ENCODE results near the gene ZNF581. TPM values are rescaled to one million over a fixed set of nuclear protein-coding genes. Genes with fewer than 3 reads are reported as not detected.

The ZNF581 gene
- total RNA-seq, 1 donor from 2014 or later = 24.7 TPM

DNA sequence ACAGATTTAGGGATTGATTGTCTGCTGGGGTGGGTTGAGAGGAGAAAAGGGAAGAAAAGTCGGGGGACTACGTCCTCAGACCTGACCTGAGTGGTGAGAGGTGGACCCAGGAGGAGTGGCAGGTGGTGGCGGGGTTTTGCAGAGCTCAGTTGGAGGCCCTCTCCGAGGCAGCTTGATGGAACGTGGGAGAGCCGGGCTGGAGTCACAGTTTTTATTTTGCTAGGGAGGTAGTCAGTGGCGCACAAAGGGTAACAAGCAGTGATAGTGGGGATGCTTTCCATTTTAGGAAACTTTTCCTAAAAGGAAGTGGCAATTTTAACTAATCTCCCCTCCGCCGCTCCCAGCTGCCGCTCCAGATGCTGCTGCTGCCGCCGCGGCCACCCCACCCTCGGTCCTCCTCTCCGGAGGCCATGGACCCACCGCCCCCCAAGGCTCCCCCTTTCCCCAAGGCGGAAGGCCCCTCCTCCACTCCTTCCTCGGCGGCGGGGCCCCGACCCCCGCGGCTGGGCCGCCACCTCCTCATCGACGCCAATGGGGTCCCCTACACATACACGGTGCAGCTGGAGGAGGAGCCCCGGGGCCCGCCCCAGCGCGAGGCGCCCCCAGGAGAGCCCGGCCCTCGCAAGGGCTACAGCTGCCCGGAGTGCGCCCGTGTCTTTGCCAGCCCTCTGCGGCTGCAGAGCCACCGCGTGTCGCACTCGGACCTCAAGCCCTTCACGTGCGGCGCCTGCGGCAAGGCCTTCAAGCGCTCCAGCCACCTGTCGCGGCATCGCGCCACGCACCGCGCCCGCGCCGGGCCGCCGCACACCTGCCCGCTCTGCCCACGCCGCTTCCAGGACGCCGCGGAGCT lies 1.1 kb upstream of the ZNF581 start:
- Mint-ChIP-seq H3K27ac (ENCODE audit: unreplicated experiment) (peak overlapping the region; percentile 97), H3K9me3 (ENCODE audit: low read depth) (no peaks in the 10 kb centered on the region), H3K27me3 (ENCODE audit: low read depth) (no peaks in the 10 kb centered on the region), H3K4me3 (ENCODE audit: unreplicated experiment) (peak overlapping the region; percentile 84), H3K4me1 (ENCODE audit: low read depth) (peaks cover 59% of the 10 kb centered on the region), H3K36me3 (ENCODE audit: low read depth) (peaks cover 9% of the 10 kb centered on the region)
- TF ChIP-seq, protein P1, sequence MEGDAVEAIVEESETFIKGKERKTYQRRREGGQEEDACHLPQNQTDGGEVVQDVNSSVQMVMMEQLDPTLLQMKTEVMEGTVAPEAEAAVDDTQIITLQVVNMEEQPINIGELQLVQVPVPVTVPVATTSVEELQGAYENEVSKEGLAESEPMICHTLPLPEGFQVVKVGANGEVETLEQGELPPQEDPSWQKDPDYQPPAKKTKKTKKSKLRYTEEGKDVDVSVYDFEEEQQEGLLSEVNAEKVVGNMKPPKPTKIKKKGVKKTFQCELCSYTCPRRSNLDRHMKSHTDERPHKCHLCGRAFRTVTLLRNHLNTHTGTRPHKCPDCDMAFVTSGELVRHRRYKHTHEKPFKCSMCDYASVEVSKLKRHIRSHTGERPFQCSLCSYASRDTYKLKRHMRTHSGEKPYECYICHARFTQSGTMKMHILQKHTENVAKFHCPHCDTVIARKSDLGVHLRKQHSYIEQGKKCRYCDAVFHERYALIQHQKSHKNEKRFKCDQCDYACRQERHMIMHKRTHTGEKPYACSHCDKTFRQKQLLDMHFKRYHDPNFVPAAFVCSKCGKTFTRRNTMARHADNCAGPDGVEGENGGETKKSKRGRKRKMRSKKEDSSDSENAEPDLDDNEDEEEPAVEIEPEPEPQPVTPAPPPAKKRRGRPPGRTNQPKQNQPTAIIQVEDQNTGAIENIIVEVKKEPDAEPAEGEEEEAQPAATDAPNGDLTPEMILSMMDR (IDR thresholded peaks at IDR 0.05) = no peak
- DNase-seq (ENCODE audit: low spot score) = no peak

DNA sequence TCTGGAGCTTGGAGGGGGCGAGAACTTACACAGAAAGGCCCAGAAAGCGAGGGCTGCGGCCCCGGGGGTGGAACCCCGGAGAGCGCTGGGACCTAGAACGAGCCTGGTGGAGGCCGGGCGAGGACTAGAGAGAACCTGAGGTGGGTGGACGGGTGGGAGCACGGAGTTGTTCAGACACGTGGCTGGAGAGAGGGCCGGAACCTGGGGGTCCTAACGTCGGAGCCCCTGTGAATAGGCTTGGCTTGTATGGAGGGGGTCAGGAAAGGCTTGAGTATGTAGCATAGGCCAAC lies 383 bp downstream of the ZNF581 start:
- H3K4me1 Mint-ChIP-seq (ENCODE audit: low read depth) = peaks cover 58% of the 10 kb centered on the region
- H3K9me3 Mint-ChIP-seq (ENCODE audit: low read depth) = no peaks in the 10 kb centered on the region
- H3K27ac Mint-ChIP-seq (ENCODE audit: unreplicated experiment) = peak overlapping the region; percentile 90
- H3K4me3 Mint-ChIP-seq (ENCODE audit: unreplicated experiment) = peak overlapping the region; percentile 84
- no peak for DNase-seq (ENCODE audit: low spot score)
- TF ChIP-seq, protein P1 (IDR thresholded peaks at IDR 0.05) = no peak
- H3K36me3 Mint-ChIP-seq (ENCODE audit: low read depth) = peaks cover 6% of the 10 kb centered on the region
- H3K27me3 Mint-ChIP-seq (ENCODE audit: low read depth) = no peaks in the 10 kb centered on the region

DNA sequence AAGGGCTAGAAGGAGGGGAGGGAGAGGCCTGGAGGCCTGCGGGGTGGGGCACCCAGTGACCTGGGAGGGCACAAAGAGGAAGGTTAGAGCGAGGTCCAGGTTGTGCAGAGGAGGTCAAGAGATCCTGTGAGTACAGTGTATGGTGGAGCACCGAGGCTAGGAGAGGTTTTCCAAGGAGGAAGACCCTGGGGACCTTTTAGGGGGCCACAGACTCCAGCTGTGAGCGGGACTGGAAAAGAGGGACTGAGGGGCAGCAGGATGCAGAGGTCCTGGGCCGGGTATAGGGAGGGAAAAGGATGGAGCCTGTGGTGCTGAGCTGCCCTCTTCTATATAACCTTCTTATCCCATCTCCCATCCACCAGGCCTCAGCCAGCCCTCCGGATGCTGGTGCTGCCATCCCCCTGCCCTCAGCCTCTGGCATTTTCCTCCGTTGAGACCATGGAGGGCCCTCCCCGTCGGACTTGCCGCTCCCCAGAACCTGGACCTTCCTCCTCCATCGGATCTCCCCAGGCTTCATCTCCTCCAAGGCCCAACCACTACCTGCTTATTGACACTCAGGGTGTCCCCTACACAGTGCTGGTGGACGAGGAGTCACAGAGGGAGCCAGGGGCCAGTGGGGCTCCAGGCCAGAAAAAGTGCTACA lies 863 bp downstream of the ZNF581 start:
- Mint-ChIP-seq H3K27ac (ENCODE audit: unreplicated experiment) (peak overlapping the region; percentile 90), H3K4me1 (ENCODE audit: low read depth) (peaks cover 58% of the 10 kb centered on the region), H3K9me3 (ENCODE audit: low read depth) (no peaks in the 10 kb centered on the region), H3K36me3 (ENCODE audit: low read depth) (peaks cover 5% of the 10 kb centered on the region), H3K4me3 (ENCODE audit: unreplicated experiment) (peak overlapping the region; percentile 84), H3K27me3 (ENCODE audit: low read depth) (no peaks in the 10 kb centered on the region)
- TF ChIP-seq, protein P1 (IDR thresholded peaks at IDR 0.05) = no peak
- DNase-seq (ENCODE audit: low spot score) = no peak

DNA sequence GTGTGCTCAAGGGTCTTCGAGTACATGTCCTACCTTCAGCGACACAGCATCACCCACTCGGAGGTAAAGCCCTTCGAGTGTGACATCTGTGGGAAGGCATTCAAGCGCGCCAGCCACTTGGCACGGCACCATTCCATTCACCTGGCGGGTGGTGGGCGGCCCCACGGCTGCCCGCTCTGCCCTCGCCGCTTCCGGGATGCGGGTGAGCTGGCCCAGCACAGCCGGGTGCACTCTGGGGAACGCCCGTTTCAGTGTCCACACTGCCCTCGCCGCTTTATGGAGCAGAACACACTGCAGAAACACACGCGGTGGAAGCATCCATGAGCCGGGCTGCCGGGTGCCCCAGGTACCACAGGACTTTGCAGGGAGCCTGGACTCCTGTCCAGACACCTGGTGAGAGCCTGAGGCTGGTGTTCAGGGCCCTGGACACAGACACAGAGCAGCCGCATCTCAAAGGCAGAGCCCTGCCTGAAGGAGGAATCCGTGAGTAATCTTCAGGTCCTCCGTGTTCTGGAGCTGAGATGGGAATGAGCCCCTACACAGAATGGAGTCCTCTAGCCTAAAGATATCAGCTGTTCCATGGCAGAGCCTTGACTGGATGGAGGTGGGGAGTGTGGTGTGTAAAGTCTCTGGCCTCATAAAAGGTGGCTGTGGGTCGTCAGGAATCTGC lies 1.5 kb downstream of the ZNF581 start:
- Mint-ChIP-seq H3K36me3 (ENCODE audit: low read depth) (peaks cover 5% of the 10 kb centered on the region), H3K27ac (ENCODE audit: unreplicated experiment) (peak overlapping the region; percentile 90), H3K9me3 (ENCODE audit: low read depth) (no peaks in the 10 kb centered on the region), H3K4me3 (ENCODE audit: unreplicated experiment) (peak overlapping the region; percentile 84), H3K27me3 (ENCODE audit: low read depth) (no peaks in the 10 kb centered on the region), H3K4me1 (ENCODE audit: low read depth) (peaks cover 58% of the 10 kb centered on the region)
- TF ChIP-seq, protein P1 (IDR thresholded peaks at IDR 0.05) = no peak
- no peak for DNase-seq (ENCODE audit: low spot score)

DNA sequence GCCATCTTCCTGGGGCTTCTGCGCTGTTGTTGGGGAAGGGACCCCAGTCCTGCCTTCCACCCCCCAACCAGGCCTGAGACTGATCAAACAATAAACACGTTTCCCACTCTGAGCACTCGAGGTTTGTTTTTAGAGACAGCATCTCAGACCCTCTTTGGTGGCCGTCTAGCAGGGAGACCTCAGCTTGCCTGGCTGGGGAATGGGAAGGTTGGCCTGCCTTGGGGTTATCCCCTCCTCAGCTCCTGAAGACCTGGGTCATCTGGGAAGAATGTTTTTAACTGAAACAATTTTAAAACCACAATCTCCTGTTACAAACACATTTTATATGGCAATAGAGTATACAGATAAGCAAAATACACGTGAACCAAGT lies 2.0 kb downstream of the ZNF581 start:
- Mint-ChIP-seq H3K36me3 (ENCODE audit: low read depth) (peaks cover 5% of the 10 kb centered on the region), H3K4me3 (ENCODE audit: unreplicated experiment) (peak overlapping the region; percentile 4), H3K9me3 (ENCODE audit: low read depth) (no peaks in the 10 kb centered on the region), H3K4me1 (ENCODE audit: low read depth) (peaks cover 58% of the 10 kb centered on the region), H3K27ac (ENCODE audit: unreplicated experiment) (no peak overlapping the region), H3K27me3 (ENCODE audit: low read depth) (no peaks in the 10 kb centered on the region)
- TF ChIP-seq, protein P1 (IDR thresholded peaks at IDR 0.05) = no peak
- no peak for DNase-seq (ENCODE audit: low spot score)
